NCI-H2227 (cell line): ENCODE results near the gene FNTB.
A peak's percentile ranks its signal among the peaks of the same experiment; 100 is the strongest.

Experiments
- DNase-seq: peaks from one replicate; lab custom pipeline; 2025; ENCODE audit not compliant: unreplicated experiment; lab: John Stamatoyannopoulos, UW

The FNTB gene, protein sequence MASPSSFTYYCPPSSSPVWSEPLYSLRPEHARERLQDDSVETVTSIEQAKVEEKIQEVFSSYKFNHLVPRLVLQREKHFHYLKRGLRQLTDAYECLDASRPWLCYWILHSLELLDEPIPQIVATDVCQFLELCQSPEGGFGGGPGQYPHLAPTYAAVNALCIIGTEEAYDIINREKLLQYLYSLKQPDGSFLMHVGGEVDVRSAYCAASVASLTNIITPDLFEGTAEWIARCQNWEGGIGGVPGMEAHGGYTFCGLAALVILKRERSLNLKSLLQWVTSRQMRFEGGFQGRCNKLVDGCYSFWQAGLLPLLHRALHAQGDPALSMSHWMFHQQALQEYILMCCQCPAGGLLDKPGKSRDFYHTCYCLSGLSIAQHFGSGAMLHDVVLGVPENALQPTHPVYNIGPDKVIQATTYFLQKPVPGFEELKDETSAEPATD

DNA sequence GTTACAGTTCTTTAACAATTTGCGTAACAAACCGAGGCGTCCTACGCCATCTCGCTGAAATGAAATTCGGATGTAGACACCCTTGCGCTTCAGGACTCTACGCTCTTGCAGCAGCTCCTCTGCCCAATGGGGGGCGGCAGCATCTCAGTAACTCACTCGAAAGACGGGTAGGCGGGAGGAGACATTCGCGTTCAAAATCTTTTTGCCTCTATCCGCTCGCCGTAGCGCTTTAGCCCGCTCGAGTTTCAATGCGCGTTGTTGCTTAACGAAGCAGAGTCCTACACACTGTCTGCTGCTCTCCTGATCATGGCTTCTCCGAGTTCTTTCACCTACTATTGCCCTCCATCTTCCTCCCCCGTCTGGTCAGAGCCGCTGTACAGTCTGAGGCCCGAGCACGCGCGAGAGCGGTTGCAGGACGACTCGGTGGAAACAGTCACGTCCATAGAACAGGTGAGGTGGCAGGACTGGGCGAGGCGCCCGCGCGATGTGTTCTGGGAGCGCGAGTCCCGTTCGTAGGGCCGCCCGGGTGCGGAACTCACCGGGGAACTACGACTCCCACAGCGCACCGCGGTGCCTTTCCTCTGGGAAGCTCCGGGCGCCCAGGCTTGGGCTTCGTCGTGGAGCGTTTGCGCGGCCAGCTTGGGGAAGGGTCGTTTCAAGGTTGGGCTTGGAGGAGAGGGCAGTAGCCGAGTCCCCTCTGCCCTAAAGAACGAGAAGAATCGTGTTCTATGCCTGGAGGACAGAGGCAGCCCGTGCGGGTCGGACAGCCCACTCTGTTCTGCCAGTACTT, at the start of gene FNTB:
Gene FNTB (plus strand): TSS at position 248 of the 790 bp plus-strand sequence. CDS start 59 bp downstream, at position 307.
- DNase-seq = peak; percentile 96

DNA sequence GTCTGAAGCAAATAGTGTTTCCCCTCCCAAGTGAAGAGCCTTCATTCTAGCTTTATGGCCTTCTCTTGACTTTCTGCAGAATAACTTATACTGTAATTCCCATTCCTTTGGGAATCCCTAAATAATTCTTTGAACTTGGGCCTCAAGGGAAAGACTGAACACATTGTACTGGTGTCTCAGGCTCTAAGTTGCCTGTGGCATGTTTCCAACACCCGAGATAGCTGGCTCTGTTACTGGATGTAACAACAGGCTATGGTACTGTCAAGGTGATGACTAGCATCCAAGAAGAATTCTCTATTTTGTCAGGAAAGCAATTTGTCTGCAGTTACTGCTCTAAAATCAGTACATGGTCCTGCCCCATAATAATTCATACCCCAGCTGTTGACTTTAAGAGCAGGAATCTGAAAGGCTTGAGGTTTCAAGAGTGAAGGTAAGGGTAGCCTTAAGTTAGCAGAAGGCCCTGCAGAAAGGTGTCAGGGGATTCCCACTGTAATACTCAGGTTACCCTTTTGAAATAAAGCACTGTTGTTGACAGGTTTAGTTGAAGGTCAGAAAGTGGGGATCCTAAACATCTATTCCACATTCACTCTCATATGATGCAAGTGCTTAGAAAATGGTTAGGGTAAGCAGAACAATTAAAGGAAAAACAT, 49.4 kb upstream of the FNTB start:
- no peak for DNase-seq

DNA sequence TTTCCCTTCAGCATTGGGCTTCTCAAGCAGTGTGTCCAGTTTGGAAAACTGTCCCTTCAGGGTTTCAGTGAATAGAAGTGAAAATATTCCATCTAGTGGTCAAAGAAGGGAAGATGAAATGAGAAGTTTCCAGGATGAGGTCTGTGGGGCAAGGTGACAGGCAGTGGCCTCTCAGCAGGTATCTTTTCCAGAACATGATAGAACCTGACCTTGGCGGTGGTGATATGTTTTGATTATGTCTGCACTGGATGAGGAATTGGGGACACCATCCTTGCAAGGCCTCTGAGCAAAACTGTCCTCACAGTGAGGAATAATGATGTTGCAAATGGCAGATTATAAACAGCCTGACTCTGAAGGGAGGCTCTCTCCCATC, 48.9 kb upstream of the FNTB start:
- peak; percentile 4 for DNase-seq

DNA sequence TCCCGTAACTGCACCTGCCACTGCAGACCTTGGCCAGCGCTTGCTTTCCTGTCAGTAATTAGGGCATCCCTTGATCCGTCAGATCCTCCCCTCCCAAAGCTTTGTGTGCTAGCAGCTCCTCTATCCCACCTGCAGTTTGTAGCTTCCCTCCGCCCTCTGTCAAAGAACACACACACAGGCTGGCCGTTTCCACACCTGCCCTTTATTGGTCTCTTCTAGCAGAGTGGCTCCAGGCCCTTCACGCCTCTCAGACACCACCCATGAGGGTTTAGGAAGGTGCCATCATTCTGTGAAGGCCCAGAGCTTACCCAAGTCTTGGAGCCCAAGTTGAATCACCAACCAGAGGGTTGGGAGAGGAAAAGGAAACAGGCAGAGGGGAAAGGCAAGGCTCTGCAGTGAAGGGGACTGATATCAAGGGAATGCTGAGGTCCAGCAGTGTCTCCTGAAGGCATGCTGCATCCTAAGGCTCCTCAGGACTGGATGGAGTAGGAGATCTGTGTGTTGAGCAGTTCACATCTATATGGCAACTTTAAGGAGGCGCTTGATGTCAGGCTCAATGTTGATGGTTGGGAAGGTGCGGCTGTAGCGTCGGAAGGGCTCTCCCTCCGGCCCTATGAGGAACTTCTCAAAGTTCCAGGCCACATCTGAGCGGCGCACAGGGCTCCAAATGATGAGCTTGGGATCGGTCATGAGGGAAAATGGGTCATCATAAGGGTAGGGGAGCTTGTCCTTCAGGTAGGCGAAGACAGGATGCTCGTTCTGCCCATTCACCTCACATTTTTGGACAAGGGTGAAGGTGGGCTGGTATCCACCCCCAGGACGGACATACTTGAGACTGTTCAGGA, 47.5 kb upstream of the FNTB start:
- DNase-seq = peak; percentile 24

DNA sequence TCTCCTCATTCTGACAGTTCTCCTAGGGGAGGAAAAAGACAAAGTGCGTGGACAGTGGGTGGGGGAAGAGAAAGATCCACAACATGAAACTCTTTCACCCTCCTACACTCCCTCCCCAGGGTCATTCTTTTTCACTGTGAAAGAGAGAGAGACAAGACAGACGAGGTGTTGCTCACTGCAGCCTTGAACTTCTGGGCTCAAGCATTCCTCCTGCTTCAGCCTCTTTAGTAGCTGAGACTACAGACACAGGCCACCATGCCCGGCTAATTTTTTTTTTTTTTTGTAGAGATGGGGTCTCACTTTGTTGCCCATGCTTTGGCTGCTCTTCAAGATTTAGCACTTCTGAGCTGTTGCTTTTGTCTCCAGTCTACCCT, 46.9 kb upstream of the FNTB start:
- DNase-seq = no peak

DNA sequence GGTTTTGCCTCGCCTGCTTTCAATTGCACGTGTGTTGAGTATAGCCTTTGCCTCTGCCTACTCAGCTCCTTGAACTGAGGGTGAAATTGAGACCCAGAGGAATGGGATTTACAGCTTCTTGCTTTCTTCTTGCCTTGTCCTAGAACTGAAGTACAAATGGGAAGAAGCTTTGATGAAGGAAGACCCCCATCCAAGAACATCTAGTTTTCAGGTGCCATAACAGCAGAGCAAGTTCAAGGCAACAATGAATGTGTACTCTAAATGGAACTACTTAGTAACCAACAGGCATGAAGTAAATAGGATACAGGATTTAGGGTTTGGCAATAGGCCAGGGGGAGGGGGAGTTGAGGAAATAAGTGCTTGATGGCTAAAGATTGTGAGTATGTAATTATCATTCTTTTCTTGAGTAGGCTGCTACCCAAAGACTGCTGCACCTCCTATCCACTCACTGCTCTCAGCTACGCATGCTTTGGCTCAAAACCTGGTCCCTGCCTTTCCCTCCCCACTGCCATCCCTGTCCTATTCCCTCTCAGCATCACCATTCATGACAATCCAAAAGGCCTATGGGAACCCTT, 46.3 kb upstream of the FNTB start:
- DNase-seq = peak; percentile 14

DNA sequence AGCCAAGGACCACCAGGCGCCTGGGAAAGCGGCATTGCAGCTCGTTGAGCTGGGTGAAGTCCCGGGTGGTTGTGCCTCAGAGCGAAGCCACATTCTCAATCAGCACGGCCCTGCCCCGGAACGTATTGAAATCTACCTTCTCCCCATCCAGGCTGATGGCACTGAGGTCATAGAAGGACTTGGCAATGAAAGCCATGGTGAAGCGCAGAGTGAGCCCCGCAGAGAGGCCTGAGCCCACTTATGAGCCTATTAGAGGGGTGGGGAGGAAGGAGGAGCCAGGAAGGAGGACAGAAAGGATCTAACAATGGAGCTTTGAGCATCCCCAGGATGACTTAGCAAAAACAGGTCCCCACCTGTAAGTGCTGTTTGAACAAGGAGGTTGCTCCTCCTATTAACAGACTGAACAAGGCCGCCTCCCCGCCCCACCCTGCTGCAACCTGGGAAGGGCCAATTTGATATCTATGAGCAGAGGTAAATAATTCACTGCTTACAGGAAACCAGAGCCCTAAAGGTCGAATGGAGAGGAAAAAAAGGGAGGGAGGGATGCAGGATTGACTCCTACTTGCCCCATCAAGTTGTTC, 44.1 kb upstream of the FNTB start, which contains the start of gene GPX2:
Gene GPX2 (minus strand): TSS at position 215 of the 581 bp plus-strand sequence. CDS start 19 bp downstream, at position 196.
- DNase-seq = peak; percentile 76

DNA sequence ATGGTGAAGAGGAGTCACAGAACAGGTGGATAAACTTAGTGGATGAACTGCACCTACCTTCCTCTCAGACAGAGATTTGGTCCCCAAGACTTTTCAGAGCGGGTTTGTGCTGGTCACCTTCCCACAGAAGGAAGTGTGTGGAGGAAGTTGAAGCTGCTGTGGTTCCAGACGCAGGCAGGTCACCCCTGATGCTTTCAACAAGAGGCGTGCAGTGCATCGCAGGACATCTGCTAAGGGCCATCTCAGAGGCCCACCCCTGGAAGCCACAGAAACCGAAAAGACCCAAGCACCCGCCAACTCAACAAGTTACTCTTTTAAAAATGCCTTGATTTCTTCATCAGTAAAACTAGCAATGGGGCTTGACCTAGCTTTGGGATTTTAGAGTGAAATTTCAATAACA, 43.1 kb upstream of the FNTB start:
- no peak for DNase-seq

DNA sequence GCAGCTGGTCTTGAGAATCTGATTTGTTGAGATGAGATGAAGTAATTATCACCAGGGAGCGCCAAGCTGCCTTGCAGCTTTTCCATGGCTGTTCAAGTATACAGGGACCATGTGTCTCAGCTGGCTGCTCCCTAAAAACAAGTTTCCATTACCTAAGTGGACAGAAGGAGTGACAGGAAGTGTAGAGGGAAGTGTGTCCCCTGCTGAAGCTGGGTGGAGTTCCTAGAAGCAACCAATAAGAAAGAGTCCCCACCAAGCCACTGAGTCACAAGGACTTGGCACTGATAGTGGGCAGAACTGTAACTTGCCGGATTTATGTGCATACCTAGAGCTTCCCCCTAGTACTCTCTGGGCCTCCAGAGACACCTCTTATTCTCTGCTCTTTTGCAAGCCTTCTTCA, 42.7 kb upstream of the FNTB start:
- DNase-seq = peak; percentile 24

DNA sequence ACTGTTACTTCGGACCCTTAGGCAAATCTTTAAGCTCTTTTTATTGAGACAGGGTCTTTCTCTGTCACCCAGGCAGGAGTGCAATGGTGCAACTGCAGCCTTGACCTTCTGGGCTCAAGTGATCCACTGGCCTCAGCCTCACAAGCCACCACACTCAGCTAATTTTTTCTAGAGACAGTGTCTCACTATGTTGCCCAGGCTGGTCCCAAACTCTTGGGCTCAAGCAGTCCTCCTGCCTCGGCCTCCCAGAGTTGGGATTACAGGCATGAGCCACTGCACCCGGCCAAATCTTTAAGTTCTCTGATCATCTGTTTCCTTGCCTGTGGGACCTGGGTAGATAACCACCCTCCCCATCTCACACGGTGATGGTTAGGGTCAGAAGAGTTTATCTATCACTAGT, 41.8 kb upstream of the FNTB start:
- no peak for DNase-seq

DNA sequence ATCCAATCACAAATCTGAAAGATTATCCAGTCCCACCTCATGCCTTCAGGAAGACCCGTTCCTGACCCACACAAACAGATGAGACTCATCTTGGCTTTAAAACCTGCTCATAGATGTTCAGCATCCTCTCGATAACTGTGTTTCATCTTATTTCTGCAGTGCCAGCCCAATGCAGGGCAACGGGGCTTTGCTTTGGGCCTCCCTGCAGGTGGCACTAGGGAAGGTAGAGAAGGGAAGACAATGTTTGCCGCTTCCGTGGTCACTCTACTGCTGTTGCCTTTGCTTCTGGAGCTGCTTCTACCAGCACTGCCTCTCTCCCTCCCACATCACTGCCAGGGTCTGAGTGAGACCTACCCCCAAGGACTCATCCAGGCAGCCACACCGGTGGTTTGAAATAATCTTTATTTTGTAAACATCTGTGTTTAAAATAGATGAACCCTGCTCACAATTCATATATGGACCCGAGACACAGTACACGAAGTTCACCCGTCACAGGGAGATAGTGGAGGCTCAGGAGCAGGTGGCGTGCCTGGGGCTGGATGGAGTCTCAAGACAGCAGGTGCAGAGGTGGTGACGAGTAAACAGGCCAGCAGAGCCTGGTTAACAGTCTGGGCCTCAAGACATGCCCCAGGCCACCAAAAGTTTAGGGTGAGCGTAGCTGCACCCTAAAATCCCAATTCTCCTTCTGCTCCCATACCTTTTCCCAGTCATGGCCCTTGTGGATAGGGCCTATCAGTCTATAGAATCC, 41.1 kb upstream of the FNTB start:
- DNase-seq = no peak

DNA sequence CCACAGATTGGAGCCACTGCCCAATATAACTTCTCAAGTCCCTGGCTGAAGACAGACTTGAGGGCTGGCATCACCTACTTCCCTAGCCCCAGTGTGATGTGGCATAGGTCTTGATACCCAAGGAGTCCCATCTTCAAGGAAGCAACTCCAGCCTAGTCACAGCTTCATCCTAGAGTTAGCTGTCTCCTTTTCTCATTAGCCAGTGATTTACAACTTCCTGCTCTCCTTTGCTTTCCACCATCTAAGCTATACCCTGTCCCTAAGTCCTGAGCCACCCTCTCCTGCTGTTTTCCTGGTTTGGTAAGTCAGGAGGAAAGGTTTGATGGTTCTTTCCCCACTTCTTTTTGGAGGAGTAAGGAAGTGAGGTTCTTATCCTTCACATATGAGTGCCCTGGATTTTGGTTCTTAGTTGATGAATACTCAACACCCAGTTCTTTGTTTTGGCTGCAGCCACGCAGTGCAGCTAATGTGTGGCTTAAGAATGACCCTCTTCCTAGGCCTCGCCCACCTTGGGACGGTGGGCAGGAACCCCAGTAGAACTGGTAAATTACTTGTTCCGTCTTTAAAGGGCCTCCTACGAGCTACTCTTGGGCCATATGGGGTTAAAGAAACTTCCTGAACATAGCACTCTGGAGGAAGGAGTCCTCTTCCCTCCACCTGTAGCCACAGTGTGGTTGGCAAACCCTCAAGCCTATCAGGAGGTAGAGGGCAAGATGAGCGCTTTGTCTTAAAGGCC, 40.2 kb upstream of the FNTB start:
- DNase-seq = no peak

DNA sequence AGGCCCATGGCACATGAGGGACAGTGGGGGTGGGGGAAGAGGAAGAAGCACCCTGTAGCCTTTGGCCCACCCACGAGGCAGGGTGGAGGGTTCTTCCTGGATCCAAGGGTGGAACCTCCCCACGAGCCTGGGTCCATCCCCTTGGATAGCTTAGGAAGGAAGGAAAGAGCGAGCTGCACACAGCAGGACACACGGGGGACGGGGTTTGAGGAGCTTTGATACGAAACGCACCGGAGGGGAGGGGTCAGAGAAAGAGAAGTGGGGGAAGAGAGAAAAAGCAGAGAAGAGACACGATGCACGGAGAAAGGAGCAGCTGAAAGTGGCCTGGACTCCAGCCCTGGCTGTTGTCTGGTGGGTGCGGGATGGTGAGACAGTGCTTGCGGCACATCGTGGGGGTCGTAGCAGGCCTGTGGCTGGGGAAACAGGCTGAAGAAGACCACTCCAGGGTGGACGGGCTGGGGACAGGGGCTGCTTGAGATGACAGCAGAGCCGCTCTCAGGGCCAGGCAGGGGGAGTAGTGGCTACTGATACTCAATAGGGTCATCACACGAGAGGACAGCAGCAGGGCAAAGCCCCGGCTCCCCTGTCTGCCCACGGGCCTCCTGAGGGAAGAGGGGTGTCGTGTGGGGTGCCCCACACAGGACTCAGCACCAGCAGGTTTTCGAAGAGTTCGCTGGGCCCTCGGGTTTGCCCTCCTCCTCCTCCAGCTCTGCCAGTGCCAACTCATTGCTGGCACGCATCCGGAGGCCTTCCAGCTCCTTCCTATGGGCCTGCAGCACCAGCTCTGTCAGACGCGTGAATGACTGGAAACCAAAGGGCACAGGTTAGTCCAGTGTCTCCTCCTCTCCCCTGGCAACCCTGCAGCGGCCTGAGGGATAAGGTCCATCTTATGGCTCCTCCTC, 38.7 kb upstream of the FNTB start:
- no peak for DNase-seq

DNA sequence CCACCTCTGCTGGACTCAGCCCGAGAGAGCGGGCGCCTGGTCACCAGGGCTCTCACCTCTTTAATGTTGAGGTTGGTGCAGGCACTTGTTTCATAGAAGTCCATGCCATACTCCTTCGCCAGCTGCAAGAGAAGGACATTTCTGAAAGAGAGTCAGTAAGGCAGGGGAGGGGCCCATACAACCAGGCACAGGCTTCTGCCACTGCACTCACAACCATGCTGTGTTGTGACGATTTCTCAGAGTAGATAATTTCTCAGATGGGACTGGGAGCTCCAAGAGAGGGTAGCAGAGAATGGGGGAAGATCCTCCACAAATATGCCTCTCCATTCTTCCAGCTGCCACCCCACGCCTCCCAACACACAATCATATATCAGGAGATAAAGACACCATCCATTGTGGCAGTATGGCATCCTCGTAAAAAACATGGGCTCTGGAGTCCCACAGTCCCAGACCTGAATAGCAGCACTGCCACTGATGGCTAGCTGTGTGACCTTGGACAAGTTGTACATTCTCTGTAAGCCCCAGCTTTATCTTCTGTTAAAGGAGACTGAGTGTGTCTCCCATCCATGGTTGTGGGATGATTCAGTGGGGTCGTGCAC, 38.0 kb upstream of the FNTB start:
- no peak for DNase-seq

DNA sequence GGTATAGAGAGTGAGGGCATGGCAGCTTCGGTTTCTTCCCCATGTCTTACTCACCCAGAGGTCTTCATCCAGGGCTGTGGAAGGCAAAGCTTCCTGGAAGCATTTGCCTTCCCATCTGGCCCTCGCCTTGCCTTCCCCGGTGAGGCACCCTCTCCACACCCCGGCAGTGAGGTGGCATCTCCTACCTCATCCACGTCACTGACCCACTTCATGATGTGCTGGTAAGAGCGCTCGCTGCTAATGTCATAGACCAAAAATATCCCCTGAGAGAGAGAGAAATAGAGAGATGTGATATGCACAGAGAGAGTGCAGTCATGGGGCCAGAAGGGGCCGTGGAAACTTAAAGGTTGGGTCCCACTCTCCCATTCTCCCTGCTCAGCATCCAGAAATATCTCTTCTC, 35.8 kb upstream of the FNTB start:
- DNase-seq = no peak

DNA sequence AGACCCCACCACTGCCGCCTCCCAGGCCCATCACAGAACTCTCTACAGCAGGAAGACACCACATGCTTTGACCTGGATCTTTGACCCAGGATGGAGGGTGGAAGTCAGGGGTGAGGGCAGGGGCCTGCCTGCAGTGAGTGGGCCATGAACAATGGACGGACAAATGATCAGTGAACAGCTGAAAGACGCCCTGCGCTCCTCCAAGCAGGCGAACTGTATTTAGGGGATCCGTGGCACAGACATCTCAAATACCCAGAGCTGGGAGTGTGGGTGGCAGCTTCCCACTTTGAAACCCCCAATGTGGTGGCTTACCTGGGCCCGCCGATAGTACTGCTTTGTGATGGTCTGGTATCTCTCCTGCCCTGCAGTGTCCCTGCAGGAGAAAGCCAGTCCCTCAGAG, 35.4 kb upstream of the FNTB start:
- DNase-seq = no peak

DNA sequence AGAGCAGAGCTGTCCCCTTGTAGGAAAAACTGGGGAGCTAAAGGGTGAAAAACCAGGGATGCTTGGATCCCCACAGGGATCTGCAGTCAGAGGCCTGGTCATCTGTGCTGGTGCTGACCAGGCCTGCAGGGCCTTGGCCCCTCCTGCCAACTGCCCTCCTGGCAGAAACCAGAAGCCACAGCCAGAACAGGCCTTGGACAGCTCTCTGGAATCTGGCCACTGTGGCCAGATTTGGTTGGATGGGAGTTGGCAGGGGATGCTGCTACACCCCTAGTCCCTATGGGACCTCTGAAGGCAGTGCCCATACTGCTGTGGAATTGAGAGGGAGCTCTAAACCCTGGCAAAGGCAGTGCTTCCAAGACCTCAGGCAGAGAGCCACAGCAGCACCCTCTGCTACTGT, 35.0 kb upstream of the FNTB start:
- DNase-seq = no peak
